H9 (cell line): Measurements from ENCODE around the gene SERPINA3. TPM values are rescaled to one million over a fixed set of nuclear protein-coding genes. Genes with fewer than 3 reads are reported as not detected.

Source experiments
- DNase-seq: peaks from one replicate; pipeline ENCODE4 v3.0.0-alpha.2; 2017
- H2AFZ ChIP-seq: one replicate; pipeline ENCODE4 v1.6.1; 2013; ENCODE audit warnings: mild to moderate bottlenecking, low read length, control low read depth, moderate library complexity
- H2AK5ac ChIP-seq: 2 replicates; pipeline ENCODE4 v1.6.1; 2013; ENCODE audit warnings: low read length, control low read depth, mixed read lengths; ENCODE audit not compliant: insufficient read length
- H2BK120ac ChIP-seq: one replicate; pipeline ENCODE4 v1.6.1; 2013; ENCODE audit warnings: low read depth, mild to moderate bottlenecking, low read length, control low read depth, inconsistent platforms; ENCODE audit not compliant: poor library complexity, severe bottlenecking
- H2BK12ac ChIP-seq: 2 replicates; pipeline ENCODE4 v1.6.1; 2013; ENCODE audit warnings: low read length, control low read depth, mixed read lengths, low read depth; ENCODE audit not compliant: insufficient read length
- H2BK15ac ChIP-seq: 2 replicates; pipeline ENCODE4 v1.6.1; 2013; ENCODE audit warnings: low read depth, low read length, control low read depth
- H2BK20ac ChIP-seq: one replicate; pipeline ENCODE4 v1.6.1; 2013; ENCODE audit warnings: low read depth, mild to moderate bottlenecking, low read length, control low read depth, inconsistent platforms; ENCODE audit not compliant: poor library complexity, severe bottlenecking
- H2BK5ac ChIP-seq: 2 replicates; pipeline ENCODE4 v1.6.1; 2013; ENCODE audit warnings: low read length, control low read depth, mixed read lengths; ENCODE audit not compliant: insufficient read length
- H3K14ac ChIP-seq: 2 replicates; pipeline ENCODE4 v1.6.1; 2013; ENCODE audit warnings: low read length, control low read depth; ENCODE audit not compliant: insufficient read depth
- H3K18ac ChIP-seq: 2 replicates; pipeline ENCODE4 v1.6.1; 2013; ENCODE audit warnings: low read depth, mild to moderate bottlenecking, mixed read lengths, low read length, control low read depth; ENCODE audit not compliant: insufficient read length
- H3K23ac ChIP-seq: 2 replicates; pipeline ENCODE4 v1.6.1; 2013; ENCODE audit warnings: low read length, control low read depth, mixed read lengths, low read depth; ENCODE audit not compliant: insufficient read length
- H3K23me2 ChIP-seq: 2 replicates; pipeline ENCODE4 v1.6.1; 2013; ENCODE audit warnings: low read depth, mild to moderate bottlenecking, mixed read lengths, low read length, control low read depth; ENCODE audit not compliant: insufficient read length, poor library complexity, severe bottlenecking
- H3K27ac ChIP-seq: 2 replicates; pipeline ENCODE4 v1.5.1; 2013; ENCODE audit warnings: low read length, control low read depth, mixed read lengths, low read depth; ENCODE audit not compliant: insufficient read length
- H3K27me3 ChIP-seq: 2 replicates; pipeline ENCODE4 v1.6.1; 2013; ENCODE audit warnings: low read length, control low read depth, inconsistent platforms; ENCODE audit not compliant: insufficient read depth
- H3K4ac ChIP-seq: 2 replicates; pipeline ENCODE4 v1.6.1; 2013; ENCODE audit warnings: low read depth, mild to moderate bottlenecking, control low read depth, inconsistent platforms, low read length, moderate library complexity
- H3K4me1 ChIP-seq: 2 replicates; pipeline ENCODE4 v1.6.1; 2013; ENCODE audit warnings: low read length, control low read depth, inconsistent platforms; ENCODE audit not compliant: insufficient read depth
- H3K4me2 ChIP-seq: 2 replicates; pipeline ENCODE4 v1.6.1; 2013; ENCODE audit warnings: low read length, control low read depth, mixed read lengths; ENCODE audit not compliant: insufficient read length, insufficient read depth
- H3K56ac ChIP-seq: 2 replicates; pipeline ENCODE4 v1.6.1; 2013; ENCODE audit warnings: low read depth, mild to moderate bottlenecking, mixed read lengths, low read length, control low read depth; ENCODE audit not compliant: insufficient read length
- H3K79me1 ChIP-seq: 2 replicates; pipeline ENCODE4 v1.6.1; 2013; ENCODE audit warnings: low read depth, mild to moderate bottlenecking, moderate library complexity, low read length, control low read depth, inconsistent platforms; ENCODE audit not compliant: insufficient read depth, poor library complexity, severe bottlenecking
- H3K79me2 ChIP-seq: 2 replicates; pipeline ENCODE4 v1.6.1; 2013; ENCODE audit warnings: low read length, control low read depth, inconsistent platforms; ENCODE audit not compliant: insufficient read depth
- H3K9ac ChIP-seq: 2 replicates; pipeline ENCODE4 v1.6.1; 2013; ENCODE audit warnings: low read length, control low read depth, mixed read lengths; ENCODE audit not compliant: insufficient read length; ENCODE audit errors: extremely low read depth
- H3K9me3 ChIP-seq: one replicate; pipeline ENCODE4 v1.6.1; 2013; ENCODE audit warnings: low read depth, low read length, inconsistent platforms; ENCODE audit not compliant: control insufficient read depth
- H3T11ph ChIP-seq: one replicate; pipeline ENCODE4 v1.6.1; 2013; ENCODE audit warnings: mild to moderate bottlenecking, low read length, control low read depth, inconsistent platforms
- H4K20me1 ChIP-seq: one replicate; pipeline ENCODE4 v1.6.1; 2013; ENCODE audit not compliant: control insufficient read depth, insufficient read length, insufficient read depth
- H4K5ac ChIP-seq: 2 replicates; pipeline ENCODE4 v1.6.1; 2013; ENCODE audit warnings: low read depth, mild to moderate bottlenecking, mixed read lengths, low read length, control low read depth; ENCODE audit not compliant: insufficient read length
- H4K8ac ChIP-seq: replicated peaks from 2 replicates; pipeline ENCODE4 v1.6.1; 2013; ENCODE audit warnings: low read length, control low read depth, mixed read lengths, low read depth; ENCODE audit not compliant: insufficient read length
- H4K91ac ChIP-seq: 2 replicates; pipeline ENCODE4 v1.6.1; 2013; ENCODE audit warnings: low read depth, mild to moderate bottlenecking, moderate library complexity, mixed read lengths, low read length, control low read depth; ENCODE audit not compliant: insufficient read length
- H3K27ac Mint-ChIP-seq, 3 experiments: 2 replicates in 2 of 3; 3 replicates in 1 of 3; pipeline ENCODE4 v1.8.0; 2020 to 2021; ENCODE audit warnings: mixed read lengths in 3 of 3, mild to moderate bottlenecking in 1 of 3, moderate library complexity in 1 of 3
- H3K27me3 Mint-ChIP-seq: 2 replicates; pipeline ENCODE4 v1.8.0; 2021; ENCODE audit warnings: low read depth, mild to moderate bottlenecking, moderate library complexity, mixed read lengths
- H3K36me3 Mint-ChIP-seq, 3 experiments: 2 replicates in 2 of 3; 3 replicates in 1 of 3; pipeline ENCODE4 v1.8.0; 2020 to 2021; ENCODE audit warnings: low read depth in 3 of 3, mixed read lengths in 3 of 3; ENCODE audit not compliant: insufficient read depth in 1 of 3
- H3K4me1 Mint-ChIP-seq, 2 experiments: 2 replicates each; pipeline ENCODE4 v1.8.0; 2020; ENCODE audit warnings: mixed read lengths in 2 of 2
- H3K4me3 Mint-ChIP-seq, 2 experiments: 2 replicates in 1 of 2; 3 replicates in 1 of 2; pipeline ENCODE4 v1.8.0; 2020 to 2021; ENCODE audit warnings: mild to moderate bottlenecking in 2 of 2, mixed read lengths in 2 of 2, moderate library complexity in 1 of 2
- H3K9me3 Mint-ChIP-seq, 2 experiments: 2 replicates in 1 of 2; 3 replicates in 1 of 2; pipeline ENCODE4 v1.8.0; 2020; ENCODE audit warnings: mild to moderate bottlenecking in 2 of 2, mixed read lengths in 2 of 2, moderate library complexity in 1 of 2
- CTCF ChIP-seq: fragments of 200-600 bp; sonication (generic); conservative IDR thresholded peaks from 3 replicates; pipeline ENCODE4 v1.8.0; 2021; ENCODE audit warnings: antibody characterized with exemption, mild to moderate bottlenecking
- WGBS: extraction: QIAGEN DNeasy Blood & Tissue Kit; methylation state at CpG from one replicate; pipeline ENCODE4 v1.1.7; 2013; ENCODE audit warnings: missing lambda C conversion rate, low lambda C conversion rate, mixed read lengths; ENCODE audit not compliant: insufficient read length; ENCODE audit errors: extremely low coverage; 5-methylcytosine and 5-hydroxymethylcytosine counted together
- total RNA-seq: library from RNA; stranded (reverse); gene quantifications from 2 replicates; pipeline ENCODE4 v1.2.1, GENCODE V29; 2021

SERPINA3 gene
- total RNA-seq, 1 experiment from 2014 or later, result not detected

- DNase-seq, result no peak
- Histone ChIP-seq H3K9ac (no peak overlapping the region), H2AFZ (no peak overlapping the region), H4K5ac (no peak overlapping the region), H3K56ac (no peak overlapping the region), H3K23me2 (no peaks in the 10 kb centered on the region), H3K23ac (no peak overlapping the region), H3K4ac (no peak overlapping the region), H2BK15ac (no peak overlapping the region), H2BK5ac (no peak overlapping the region), H2BK120ac (no peak overlapping the region), H3K9me3 (no peaks in the 10 kb centered on the region), H3K79me1 (no peaks in the 10 kb centered on the region), H3K4me2 (no peak overlapping the region), H4K20me1 (no peaks in the 10 kb centered on the region), H3T11ph (no peak overlapping the region), H3K14ac (no peak overlapping the region), H3K79me2 (no peaks in the 10 kb centered on the region), H2AK5ac (no peak overlapping the region), H4K91ac (no peak overlapping the region), H4K8ac (no peak overlapping the region), H2BK12ac (no peak overlapping the region), H3K27me3 (no peaks in the 10 kb centered on the region), H3K4me1 (no peaks in the 10 kb centered on the region), H3K18ac (no peak overlapping the region), H3K27ac (no peak overlapping the region), H2BK20ac (no peak overlapping the region)
- no CpG with 5 or more reads among the region's 2 CpGs for WGBS
- H3K4me1 Mint-ChIP-seq, result no peaks in the 10 kb centered on the region
- H3K36me3 Mint-ChIP-seq, result no peaks in the 10 kb centered on the region
- no peak overlapping the region for H3K4me3 Mint-ChIP-seq
- H3K27ac Mint-ChIP-seq, result no peak overlapping the region
- TF ChIP-seq CTCF, result no peak
- peaks cover 0 to 4% of the 10 kb centered on the region in 2 experiments; a peak in 1 of 5 replicates for H3K9me3 Mint-ChIP-seq
- H3K27me3 Mint-ChIP-seq, result peaks cover 21% of the 10 kb centered on the region
Observed at GRCh38 chr14:94625353-94625635, 13.1 kb downstream of the SERPINA3 start.
